Smooth muscle cell (in vitro differentiated cells): Measurements from ENCODE around the gene VCPKMT. TPM values are rescaled to one million over a fixed set of nuclear protein-coding genes. Genes with fewer than 3 reads are reported as not detected.

Experiments used
- DNase-seq: peaks from one replicate; lab custom pipeline; 2025; ENCODE audit not compliant: unreplicated experiment; lab: John Stamatoyannopoulos, UW
- H2AFZ ChIP-seq: fragments of 200-600 bp; sonication (generic); 2 replicates; pipeline ENCODE4 v1.6.0; 2016; ENCODE audit warnings: antibody characterized with exemption, low read depth, mild to moderate bottlenecking
- H3F3A ChIP-seq: fragments of 200-600 bp; sonication (generic); 2 replicates; pipeline ENCODE4 v1.6.0; 2017; ENCODE audit warnings: antibody characterized with exemption, low read depth
- H3K27ac ChIP-seq: fragments of 200-600 bp; sonication (generic); 2 replicates; pipeline ENCODE4 v1.5.1; 2016; ENCODE audit warnings: low read depth, mild to moderate bottlenecking
- H3K27me3 ChIP-seq: fragments of 200-600 bp; sonication (generic); 2 replicates; pipeline ENCODE4 v1.6.1; 2016; ENCODE audit warnings: low read depth, mild to moderate bottlenecking
- H3K36me3 ChIP-seq: fragments of 200-600 bp; sonication (generic); 2 replicates; pipeline ENCODE4 v1.5.1; 2016; ENCODE audit warnings: low read depth
- H3K4me1 ChIP-seq: fragments of 200-600 bp; sonication (generic); 2 replicates; pipeline ENCODE4 v1.5.1; 2016; ENCODE audit warnings: low read depth
- H3K4me2 ChIP-seq: fragments of 200-600 bp; sonication (generic); 2 replicates; pipeline ENCODE4 v1.6.0; 2016; ENCODE audit warnings: mild to moderate bottlenecking
- H3K4me3 ChIP-seq: fragments of 200-600 bp; sonication (generic); 2 replicates; pipeline ENCODE4 v1.5.1; 2016; ENCODE audit warnings: mild to moderate bottlenecking
- H3K79me2 ChIP-seq: fragments of 200-600 bp; sonication (generic); 2 replicates; pipeline ENCODE4 v1.6.0; 2016; ENCODE audit warnings: low read depth, mild to moderate bottlenecking
- H3K9ac ChIP-seq: fragments of 200-600 bp; sonication (generic); 2 replicates; pipeline ENCODE4 v1.6.0; 2016; ENCODE audit warnings: low read depth
- H3K9me3 ChIP-seq: fragments of 200-600 bp; sonication (generic); replicated peaks from 2 replicates; pipeline ENCODE4 v1.5.1; 2016; ENCODE audit warnings: low read depth
- H4K20me1 ChIP-seq: fragments of 200-600 bp; sonication (generic); 2 replicates; pipeline ENCODE4 v1.6.0; 2016; ENCODE audit warnings: low read depth
- WGBS: methylation state at CpG from one replicate; pipeline ENCODE4 v1.1.7; 2016; ENCODE audit warnings: low lambda C conversion rate; 5-methylcytosine and 5-hydroxymethylcytosine counted together
- polyA plus RNA-seq: library from polyadenylated mRNA; unstranded; fragments of >200 nt; fragmentation: Nextera tagmentation; extraction: Ambion mirVana; gene quantifications from 2 replicates; pipeline ENCODE4 v1.2.1, GENCODE V29; 2016
- total RNA-seq: library from RNA; depleted of rRNA; stranded (reverse); fragments of >200 nt; gene quantifications from 2 replicates; pipeline ENCODE4 v1.2.3, GENCODE V29; 2014
- TF ChIP-seq, protein P1 (sequence below): fragments of 200-600 bp; sonication (generic); IDR thresholded peaks from 2 replicates; pipeline ENCODE4 v1.5.1; 2017; ENCODE audit warnings: borderline replicate concordance, mild to moderate bottlenecking, antibody characterized with exemption; ENCODE audit not compliant: insufficient read depth, poor library complexity, severe bottlenecking

Gene VCPKMT
- total and polyA plus RNA-seq, 2 experiments from 2014 or later = 13.0 to 17.0 TPM

DNA sequence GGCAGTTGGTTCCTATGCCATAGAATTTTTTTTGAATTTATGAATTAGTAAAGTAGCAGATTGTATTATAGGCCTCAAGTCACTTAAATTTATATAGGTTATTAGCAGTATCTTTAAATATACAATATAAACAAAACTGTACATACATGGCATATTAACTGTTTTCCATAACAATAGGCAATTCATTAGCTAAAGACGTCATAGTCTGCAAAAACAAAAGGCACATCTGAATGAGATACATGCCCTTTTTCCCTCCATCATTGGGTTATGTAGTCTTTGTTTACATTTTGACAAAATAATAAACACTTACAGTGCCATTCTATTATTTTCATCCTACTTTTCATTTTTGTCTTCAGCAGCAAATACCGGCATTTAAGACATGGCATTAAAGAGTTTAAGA, 1.1 kb upstream of the VCPKMT start:
- Histone ChIP-seq H3K4me3 (no peak overlapping the region), H3K27me3 (no peaks in the 10 kb centered on the region), H3K27ac (peak overlapping the region; percentile 85), H4K20me1 (no peaks in the 10 kb centered on the region), H3K4me1 (peaks cover 10% of the 10 kb centered on the region), H3K9me3 (no peaks in the 10 kb centered on the region), H3K79me2 (peaks cover 30% of the 10 kb centered on the region), H3K4me2 (peak overlapping the region; percentile 83), H3K9ac (no peak overlapping the region), H2AFZ (no peak overlapping the region), H3F3A (peaks cover 9% of the 10 kb centered on the region), H3K36me3 (no peaks in the 10 kb centered on the region)
- DNase-seq = no peak
- WGBS = 88% methylated on average over 2 of the region's 2 CpGs
- TF ChIP-seq, protein P1, sequence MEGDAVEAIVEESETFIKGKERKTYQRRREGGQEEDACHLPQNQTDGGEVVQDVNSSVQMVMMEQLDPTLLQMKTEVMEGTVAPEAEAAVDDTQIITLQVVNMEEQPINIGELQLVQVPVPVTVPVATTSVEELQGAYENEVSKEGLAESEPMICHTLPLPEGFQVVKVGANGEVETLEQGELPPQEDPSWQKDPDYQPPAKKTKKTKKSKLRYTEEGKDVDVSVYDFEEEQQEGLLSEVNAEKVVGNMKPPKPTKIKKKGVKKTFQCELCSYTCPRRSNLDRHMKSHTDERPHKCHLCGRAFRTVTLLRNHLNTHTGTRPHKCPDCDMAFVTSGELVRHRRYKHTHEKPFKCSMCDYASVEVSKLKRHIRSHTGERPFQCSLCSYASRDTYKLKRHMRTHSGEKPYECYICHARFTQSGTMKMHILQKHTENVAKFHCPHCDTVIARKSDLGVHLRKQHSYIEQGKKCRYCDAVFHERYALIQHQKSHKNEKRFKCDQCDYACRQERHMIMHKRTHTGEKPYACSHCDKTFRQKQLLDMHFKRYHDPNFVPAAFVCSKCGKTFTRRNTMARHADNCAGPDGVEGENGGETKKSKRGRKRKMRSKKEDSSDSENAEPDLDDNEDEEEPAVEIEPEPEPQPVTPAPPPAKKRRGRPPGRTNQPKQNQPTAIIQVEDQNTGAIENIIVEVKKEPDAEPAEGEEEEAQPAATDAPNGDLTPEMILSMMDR = no peak

DNA sequence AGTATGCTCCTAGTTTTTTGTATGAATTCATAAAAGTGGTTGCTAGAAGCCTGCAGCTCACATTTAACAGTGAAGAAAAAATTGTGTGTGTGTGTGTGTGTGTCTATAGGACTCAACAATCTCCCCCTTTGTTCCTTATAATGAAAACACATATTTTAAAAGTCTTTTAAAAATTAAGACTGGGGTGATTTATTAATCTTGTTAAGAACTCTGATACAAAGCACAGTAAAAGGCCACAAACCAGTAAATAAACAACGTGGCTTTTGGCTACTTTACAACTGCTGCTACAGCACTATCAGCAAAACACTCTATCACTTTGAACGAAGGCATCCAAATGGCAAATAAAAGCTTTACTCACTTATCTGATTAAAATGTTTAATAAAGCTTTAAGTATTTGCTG, 594 bp upstream of the VCPKMT start:
- 21% methylated on average over 2 of the region's 2 CpGs for WGBS
- Histone ChIP-seq H3K9me3 (no peaks in the 10 kb centered on the region), H3K27ac (peak overlapping the region; percentile 85), H3K4me1 (peaks cover 10% of the 10 kb centered on the region), H3K79me2 (peaks cover 30% of the 10 kb centered on the region), H3K4me2 (peak overlapping the region; percentile 83), H3K4me3 (peak overlapping the region; percentile 83), H2AFZ (peak overlapping the region; percentile 73), H3K27me3 (no peaks in the 10 kb centered on the region), H4K20me1 (no peaks in the 10 kb centered on the region), H3F3A (peaks cover 9% of the 10 kb centered on the region), H3K36me3 (no peaks in the 10 kb centered on the region), H3K9ac (peak overlapping the region; percentile 92)
- DNase-seq = no peak
- TF ChIP-seq, protein P1 = no peak

DNA sequence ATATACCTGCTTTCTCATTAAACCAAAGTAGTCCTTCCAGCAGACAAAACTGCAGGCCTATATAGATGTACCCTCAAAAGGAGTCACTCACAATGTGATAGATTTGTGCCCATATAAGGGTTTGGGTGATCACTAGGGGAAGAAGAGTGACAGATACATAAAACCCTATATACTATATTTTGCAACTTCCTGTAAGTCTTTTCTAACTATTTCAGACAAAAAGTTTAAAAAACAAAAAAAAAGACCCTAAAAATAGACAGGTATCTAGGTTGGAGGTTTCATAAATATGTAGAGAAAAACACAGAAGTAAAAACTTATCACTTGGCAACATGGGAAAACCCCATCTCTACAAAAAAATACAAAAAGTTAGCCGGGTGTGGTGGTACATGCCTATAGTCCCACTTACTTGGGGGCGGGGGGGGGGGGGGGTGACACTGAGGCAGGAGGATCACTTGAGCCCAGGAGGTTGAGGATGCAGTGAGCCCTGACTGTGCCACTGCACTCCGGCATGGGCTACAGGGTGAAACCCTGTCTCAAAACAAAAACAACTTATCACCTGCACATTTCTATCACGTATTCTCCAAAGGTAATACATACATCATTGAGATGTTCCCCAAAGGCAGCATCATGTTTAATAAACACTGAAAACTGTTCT, 2.9 kb downstream of the VCPKMT start:
- H3F3A ChIP-seq = peaks cover 11% of the 10 kb centered on the region
- no peaks in the 10 kb centered on the region for H3K9me3 ChIP-seq
- no peaks in the 10 kb centered on the region for H3K27me3 ChIP-seq
- H3K4me2 ChIP-seq = no peak overlapping the region
- peaks cover 10% of the 10 kb centered on the region for H3K4me1 ChIP-seq
- 99% methylated on average over 3 of the region's 4 CpGs for WGBS
- TF ChIP-seq, protein P1 = no peak
- peaks cover 30% of the 10 kb centered on the region for H3K79me2 ChIP-seq
- no peak for DNase-seq
- no peak overlapping the region for H2AFZ ChIP-seq
- H3K4me3 ChIP-seq = no peak overlapping the region
- H3K9ac ChIP-seq = no peak overlapping the region
- no peaks in the 10 kb centered on the region for H3K36me3 ChIP-seq
- H4K20me1 ChIP-seq = no peaks in the 10 kb centered on the region
- no peak overlapping the region for H3K27ac ChIP-seq
